WTC11 (cell line): ENCODE data around the gene SPATA6. TPM values are rescaled to one million over a fixed set of nuclear protein-coding genes. Genes with fewer than 3 reads are reported as not detected.
"Not testable (repeated sequence)": the region's sequence is repeated elsewhere in the genome, so short reads cannot be mapped to it uniquely, and the experiment has no call there.

Experiments used
- ATAC-seq: fragments of 200-7000 bp; cut with Tn5 transposase; 2 replicates; pipeline ENCODE4 v1.10.0; 2021; ENCODE audit warnings: mild to moderate bottlenecking, moderate library complexity
- CTCF ChIA-PET: fragments of 300-600 bp; sonication (Branson Sonifier 250); formaldehyde crosslinking; loops from one replicate; lab custom pipeline; 2021; ENCODE audit warnings: antibody characterized with exemption; lab: Charles Lee
- POLR2A ChIA-PET: fragments of 350-600 bp; sonication (Branson Sonifier 250); formaldehyde crosslinking; loops from one replicate; lab custom pipeline; 2021; ENCODE audit warnings: antibody characterized with exemption; lab: Charles Lee
- DNase-seq: peaks from one replicate; pipeline ENCODE4 v3.0.0; 2021; ENCODE audit warnings: low spot score
- H3K27ac Mint-ChIP-seq: 2 replicates; pipeline ENCODE4 v1.8.0; 2021; ENCODE audit warnings: mixed read lengths
- H3K27me3 Mint-ChIP-seq: 2 replicates; pipeline ENCODE4 v1.8.0; 2021; ENCODE audit warnings: low read depth, mild to moderate bottlenecking, moderate library complexity, mixed read lengths
- H3K36me3 Mint-ChIP-seq: 2 replicates; pipeline ENCODE4 v1.8.0; 2021; ENCODE audit warnings: mixed read lengths
- H3K4me1 Mint-ChIP-seq: 2 replicates; pipeline ENCODE4 v1.8.0; 2022; ENCODE audit warnings: mixed read lengths
- H3K4me3 Mint-ChIP-seq: 2 replicates; pipeline ENCODE4 v1.8.0; 2021; ENCODE audit warnings: mild to moderate bottlenecking, moderate library complexity, mixed read lengths
- H3K9me3 Mint-ChIP-seq: 2 replicates; pipeline ENCODE4 v1.8.0; 2021; ENCODE audit warnings: mixed read lengths
- NR3C1 ChIP-seq: sonication (generic); formaldehyde crosslinking; conservative IDR thresholded peaks from 2 replicates; pipeline ENCODE4 v1.8.1; 2023; ENCODE audit warnings: low read depth, mild to moderate bottlenecking, missing genetic modification reagents
- OVOL2 ChIP-seq: fragments of 250-450 bp; sonication (Bioruptor Pico); IDR thresholded peaks from 2 replicates; pipeline ENCODE4 v1.9.0; 2021; ENCODE audit warnings: mild to moderate bottlenecking, borderline replicate concordance
- ZBTB21 ChIP-seq: sonication (generic); formaldehyde crosslinking; IDR thresholded peaks from 2 replicates; pipeline ENCODE4 v1.8.1; 2023; ENCODE audit warnings: mild to moderate bottlenecking, missing genetic modification reagents, borderline replicate concordance
- ZNF138 ChIP-seq: sonication (generic); formaldehyde crosslinking; conservative IDR thresholded peaks from 2 replicates; pipeline ENCODE4 v1.8.1; 2022; ENCODE audit warnings: mild to moderate bottlenecking, moderate library complexity, missing genetic modification reagents
- ZNF396 ChIP-seq: fragments of 250-450 bp; sonication (Bioruptor Pico); IDR thresholded peaks from 2 replicates; pipeline ENCODE4 v1.8.0; 2021; ENCODE audit warnings: mild to moderate bottlenecking, moderate library complexity, borderline replicate concordance
- total RNA-seq: library from RNA; stranded (reverse); gene quantifications from 3 replicates; pipeline ENCODE4 v1.2.3, GENCODE V29; 2021
- TF ChIP-seq, protein P1 (sequence below): fragments of 250-450 bp; sonication (Bioruptor Pico); IDR thresholded peaks from 2 replicates; pipeline ENCODE4 v1.9.0; 2021; ENCODE audit warnings: mild to moderate bottlenecking, borderline replicate concordance
- TF ChIP-seq, protein P2 (sequence below): sonication (generic); formaldehyde crosslinking; IDR thresholded peaks from 2 replicates; pipeline ENCODE4 v1.8.1; 2022; ENCODE audit warnings: missing genetic modification reagents, borderline replicate concordance
- TF ChIP-seq, protein P3 (sequence below): sonication (generic); formaldehyde crosslinking; IDR thresholded peaks from 2 replicates; pipeline ENCODE4 v1.8.0; 2023; ENCODE audit warnings: mild to moderate bottlenecking, missing genetic modification reagents

SPATA6 gene
- total RNA-seq, 1 experiment from 2014 or later, result 17.7 TPM

DNA sequence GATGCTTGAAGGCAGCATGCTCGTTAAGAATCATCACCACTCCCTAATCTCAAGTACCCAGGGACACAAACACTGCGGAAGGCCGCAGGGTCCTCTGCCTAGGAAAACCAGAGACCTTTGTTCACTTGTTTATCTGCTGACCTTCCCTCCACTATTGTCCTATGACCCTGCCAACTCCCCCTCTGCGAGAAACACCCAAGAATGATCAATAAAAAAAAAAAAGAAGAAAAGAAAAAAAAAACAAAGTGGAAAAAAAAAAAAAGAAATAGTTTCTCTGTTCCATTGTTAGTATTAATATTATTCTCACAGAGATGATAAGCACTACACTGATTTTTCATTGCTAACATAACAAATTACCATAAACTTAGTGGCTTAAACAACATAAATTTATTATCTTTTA lies 8.0 kb upstream of the SPATA6 start:
- H3K27me3 Mint-ChIP-seq, ATAC-seq, DNase-seq, CTCF ChIA-PET, H3K4me1 Mint-ChIP-seq, H3K4me3 Mint-ChIP-seq, POLR2A ChIA-PET, H3K27ac Mint-ChIP-seq: not testable (repeated sequence)
- peaks cover 32% of the 10 kb centered on the region for H3K9me3 Mint-ChIP-seq
- peaks cover 14% of the 10 kb centered on the region for H3K36me3 Mint-ChIP-seq

DNA sequence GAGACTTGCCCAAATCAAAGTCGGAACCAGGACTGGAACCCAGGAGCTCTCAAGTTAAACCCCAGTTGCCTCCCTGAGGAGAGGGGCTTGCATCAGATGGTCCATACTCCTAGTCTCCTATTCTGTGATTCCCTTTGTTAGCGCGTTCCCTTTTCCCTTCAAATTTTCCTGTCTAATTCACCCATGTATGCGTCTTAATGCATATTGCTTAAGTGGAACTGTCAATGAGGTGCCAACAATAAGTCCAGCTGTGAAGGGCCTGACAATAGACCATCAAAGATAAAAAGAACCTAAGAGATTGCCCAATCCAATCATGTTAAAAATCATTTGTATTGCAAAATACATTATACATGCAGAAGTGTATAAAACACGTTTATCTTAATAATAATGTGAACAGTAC lies 634 bp upstream of the SPATA6 start:
- TF ChIP-seq NR3C1 (CRISPR knock-in tag), result no peak
- TF ChIP-seq ZNF396, result no peak
- no peak for TF ChIP-seq OVOL2 (CRISPR knock-in tag)
- TF ChIP-seq, protein P1, sequence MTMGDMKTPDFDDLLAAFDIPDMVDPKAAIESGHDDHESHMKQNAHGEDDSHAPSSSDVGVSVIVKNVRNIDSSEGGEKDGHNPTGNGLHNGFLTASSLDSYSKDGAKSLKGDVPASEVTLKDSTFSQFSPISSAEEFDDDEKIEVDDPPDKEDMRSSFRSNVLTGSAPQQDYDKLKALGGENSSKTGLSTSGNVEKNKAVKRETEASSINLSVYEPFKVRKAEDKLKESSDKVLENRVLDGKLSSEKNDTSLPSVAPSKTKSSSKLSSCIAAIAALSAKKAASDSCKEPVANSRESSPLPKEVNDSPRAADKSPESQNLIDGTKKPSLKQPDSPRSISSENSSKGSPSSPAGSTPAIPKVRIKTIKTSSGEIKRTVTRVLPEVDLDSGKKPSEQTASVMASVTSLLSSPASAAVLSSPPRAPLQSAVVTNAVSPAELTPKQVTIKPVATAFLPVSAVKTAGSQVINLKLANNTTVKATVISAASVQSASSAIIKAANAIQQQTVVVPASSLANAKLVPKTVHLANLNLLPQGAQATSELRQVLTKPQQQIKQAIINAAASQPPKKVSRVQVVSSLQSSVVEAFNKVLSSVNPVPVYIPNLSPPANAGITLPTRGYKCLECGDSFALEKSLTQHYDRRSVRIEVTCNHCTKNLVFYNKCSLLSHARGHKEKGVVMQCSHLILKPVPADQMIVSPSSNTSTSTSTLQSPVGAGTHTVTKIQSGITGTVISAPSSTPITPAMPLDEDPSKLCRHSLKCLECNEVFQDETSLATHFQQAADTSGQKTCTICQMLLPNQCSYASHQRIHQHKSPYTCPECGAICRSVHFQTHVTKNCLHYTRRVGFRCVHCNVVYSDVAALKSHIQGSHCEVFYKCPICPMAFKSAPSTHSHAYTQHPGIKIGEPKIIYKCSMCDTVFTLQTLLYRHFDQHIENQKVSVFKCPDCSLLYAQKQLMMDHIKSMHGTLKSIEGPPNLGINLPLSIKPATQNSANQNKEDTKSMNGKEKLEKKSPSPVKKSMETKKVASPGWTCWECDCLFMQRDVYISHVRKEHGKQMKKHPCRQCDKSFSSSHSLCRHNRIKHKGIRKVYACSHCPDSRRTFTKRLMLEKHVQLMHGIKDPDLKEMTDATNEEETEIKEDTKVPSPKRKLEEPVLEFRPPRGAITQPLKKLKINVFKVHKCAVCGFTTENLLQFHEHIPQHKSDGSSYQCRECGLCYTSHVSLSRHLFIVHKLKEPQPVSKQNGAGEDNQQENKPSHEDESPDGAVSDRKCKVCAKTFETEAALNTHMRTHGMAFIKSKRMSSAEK (CRISPR knock-in tag), result no peak
- H3K27me3 Mint-ChIP-seq, result peaks cover 14% of the 10 kb centered on the region
- H3K9me3 Mint-ChIP-seq, result peaks cover 29% of the 10 kb centered on the region
- POLR2A ChIA-PET, result interaction anchor here (0.8 to 1.4 kb wide), 4 partner anchors 10 to 58 kb away, joined by 3 to 7 read pairs (median 4); no protein-coding TSS in a partner anchor
- H3K4me3 Mint-ChIP-seq, result peak overlapping the region; percentile 96
- CTCF ChIA-PET, result interaction anchor here (0.5 to 2.0 kb wide), 12 partner anchors 10 to 398 kb away, joined by 3 to 53 read pairs (median 4); no protein-coding TSS in a partner anchor
- DNase-seq (no peak), ATAC-seq (no peak)
- peaks cover 27% of the 10 kb centered on the region for H3K4me1 Mint-ChIP-seq
- peaks cover 14% of the 10 kb centered on the region for H3K36me3 Mint-ChIP-seq
- H3K27ac Mint-ChIP-seq, result no peak overlapping the region

DNA sequence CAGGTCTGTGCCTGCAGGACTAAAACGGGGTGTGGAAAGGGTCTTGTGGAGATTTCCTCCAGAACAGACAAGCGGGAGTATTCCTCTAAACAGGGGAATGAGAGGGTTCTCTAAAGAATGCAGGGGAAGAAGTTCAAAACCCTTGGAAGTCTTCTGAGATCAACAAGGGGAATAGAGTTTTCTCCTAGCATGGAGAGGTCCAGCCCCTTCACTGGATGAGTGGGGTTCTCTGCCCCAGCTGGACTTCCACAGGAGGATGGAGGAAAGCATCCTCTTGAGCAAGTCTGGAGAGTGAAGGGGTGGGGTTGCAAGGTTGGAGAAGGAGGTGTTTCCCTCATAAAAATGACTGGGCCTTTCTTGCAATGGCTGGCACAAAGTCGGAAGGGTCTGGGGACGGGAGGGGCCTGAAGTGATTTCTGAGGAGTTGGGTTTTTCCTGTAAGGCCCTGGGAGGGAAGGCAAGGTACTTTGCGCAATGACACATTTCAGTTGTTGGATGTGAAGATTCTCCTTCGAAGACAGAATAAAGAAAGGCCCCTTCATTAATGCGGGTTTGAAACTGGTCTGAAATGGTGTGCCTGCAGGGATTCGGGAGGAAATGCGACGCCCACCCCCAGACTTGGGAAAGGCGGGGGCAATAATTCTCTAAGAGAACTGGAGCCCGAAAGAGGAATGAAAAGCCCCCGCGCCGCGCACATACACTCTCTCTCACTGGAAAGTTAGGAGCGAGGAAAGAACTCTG lies 884 bp downstream of the SPATA6 start:
- peaks cover 17% of the 10 kb centered on the region for H3K9me3 Mint-ChIP-seq
- peak overlapping the region; percentile 96 for H3K4me3 Mint-ChIP-seq
- H3K27me3 Mint-ChIP-seq, result peaks cover 10% of the 10 kb centered on the region
- DNase-seq, result no peak
- peaks cover 10% of the 10 kb centered on the region for H3K36me3 Mint-ChIP-seq
- H3K27ac Mint-ChIP-seq, result peak overlapping the region; percentile 98
- ChIA-PET CTCF (interaction anchor here (1.0 to 2.0 kb wide), 11 partner anchors 8 to 186 kb away, joined by 3 to 53 read pairs (median 8); no protein-coding TSS in a partner anchor), POLR2A (interaction anchor here (0.8 to 1.4 kb wide), 2 partner anchors 8 to 12 kb away, joined by 3 to 7 read pairs; no protein-coding TSS in a partner anchor)
- TF ChIP-seq, protein P2, sequence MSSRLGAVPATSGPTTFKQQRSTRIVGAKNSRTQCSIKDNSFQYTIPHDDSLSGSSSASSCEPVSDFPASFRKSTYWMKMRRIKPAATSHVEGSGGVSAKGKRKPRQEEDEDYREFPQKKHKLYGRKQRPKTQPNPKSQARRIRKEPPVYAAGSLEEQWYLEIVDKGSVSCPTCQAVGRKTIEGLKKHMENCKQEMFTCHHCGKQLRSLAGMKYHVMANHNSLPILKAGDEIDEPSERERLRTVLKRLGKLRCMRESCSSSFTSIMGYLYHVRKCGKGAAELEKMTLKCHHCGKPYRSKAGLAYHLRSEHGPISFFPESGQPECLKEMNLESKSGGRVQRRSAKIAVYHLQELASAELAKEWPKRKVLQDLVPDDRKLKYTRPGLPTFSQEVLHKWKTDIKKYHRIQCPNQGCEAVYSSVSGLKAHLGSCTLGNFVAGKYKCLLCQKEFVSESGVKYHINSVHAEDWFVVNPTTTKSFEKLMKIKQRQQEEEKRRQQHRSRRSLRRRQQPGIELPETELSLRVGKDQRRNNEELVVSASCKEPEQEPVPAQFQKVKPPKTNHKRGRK (CRISPR knock-in tag), result no peak
- TF ChIP-seq ZBTB21, result no peak
- no peak for TF ChIP-seq ZNF138
- TF ChIP-seq, protein P3, sequence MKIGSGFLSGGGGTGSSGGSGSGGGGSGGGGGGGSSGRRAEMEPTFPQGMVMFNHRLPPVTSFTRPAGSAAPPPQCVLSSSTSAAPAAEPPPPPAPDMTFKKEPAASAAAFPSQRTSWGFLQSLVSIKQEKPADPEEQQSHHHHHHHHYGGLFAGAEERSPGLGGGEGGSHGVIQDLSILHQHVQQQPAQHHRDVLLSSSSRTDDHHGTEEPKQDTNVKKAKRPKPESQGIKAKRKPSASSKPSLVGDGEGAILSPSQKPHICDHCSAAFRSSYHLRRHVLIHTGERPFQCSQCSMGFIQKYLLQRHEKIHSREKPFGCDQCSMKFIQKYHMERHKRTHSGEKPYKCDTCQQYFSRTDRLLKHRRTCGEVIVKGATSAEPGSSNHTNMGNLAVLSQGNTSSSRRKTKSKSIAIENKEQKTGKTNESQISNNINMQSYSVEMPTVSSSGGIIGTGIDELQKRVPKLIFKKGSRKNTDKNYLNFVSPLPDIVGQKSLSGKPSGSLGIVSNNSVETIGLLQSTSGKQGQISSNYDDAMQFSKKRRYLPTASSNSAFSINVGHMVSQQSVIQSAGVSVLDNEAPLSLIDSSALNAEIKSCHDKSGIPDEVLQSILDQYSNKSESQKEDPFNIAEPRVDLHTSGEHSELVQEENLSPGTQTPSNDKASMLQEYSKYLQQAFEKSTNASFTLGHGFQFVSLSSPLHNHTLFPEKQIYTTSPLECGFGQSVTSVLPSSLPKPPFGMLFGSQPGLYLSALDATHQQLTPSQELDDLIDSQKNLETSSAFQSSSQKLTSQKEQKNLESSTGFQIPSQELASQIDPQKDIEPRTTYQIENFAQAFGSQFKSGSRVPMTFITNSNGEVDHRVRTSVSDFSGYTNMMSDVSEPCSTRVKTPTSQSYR (CRISPR knock-in tag), result no peak
- peaks cover 29% of the 10 kb centered on the region for H3K4me1 Mint-ChIP-seq
- no peak for ATAC-seq
